Measurements from ENCODE around the gene WDR82.

GRCh38 chr3:52226229-52226817 is 52.1 kb downstream of the WDR82 start:
- no peak for TF ChIP-seq POLR2A (IDR thresholded peaks at IDR 0.05)
- TF ChIP-seq CTCF (IDR thresholded peaks at IDR 0.05): no peak
